Neural progenitor cell (in vitro differentiated cells): Measurements from ENCODE around the gene AUTS2. TPM values are rescaled to one million over a fixed set of nuclear protein-coding genes. Genes with fewer than 3 reads are reported as not detected.

Experiments used
- DNase-seq: peaks from one replicate; pipeline ENCODE4 v3.0.0-alpha.2; 2016; ENCODE audit warnings: low spot score
- H2AFZ ChIP-seq: fragments of 200-600 bp; sonication (generic); replicated peaks from 2 replicates; pipeline ENCODE4 v1.6.1; 2016; ENCODE audit warnings: antibody characterized with exemption
- H3F3A ChIP-seq: fragments of 200-600 bp; sonication (generic); 2 replicates; pipeline ENCODE4 v1.6.1; 2016; ENCODE audit warnings: antibody characterized with exemption, low read depth
- H3K27ac ChIP-seq: fragments of 200-600 bp; sonication (generic); 2 replicates; pipeline ENCODE4 v1.5.1; 2016; ENCODE audit warnings: mild to moderate bottlenecking
- H3K27me3 ChIP-seq: fragments of 200-600 bp; sonication (generic); 2 replicates; pipeline ENCODE4 v1.6.1; 2016; ENCODE audit warnings: mild to moderate bottlenecking, moderate library complexity
- H3K36me3 ChIP-seq: fragments of 200-600 bp; sonication (generic); 2 replicates; pipeline ENCODE4 v1.5.1; 2016
- H3K4me1 ChIP-seq: fragments of 200-600 bp; sonication (generic); 2 replicates; pipeline ENCODE4 v1.6.1; 2016; ENCODE audit warnings: mixed run types
- H3K4me2 ChIP-seq: fragments of 200-600 bp; sonication (generic); 2 replicates; pipeline ENCODE4 v1.6.1; 2016
- H3K4me3 ChIP-seq: fragments of 200-600 bp; sonication (generic); 2 replicates; pipeline ENCODE4 v1.5.1; 2016
- H3K79me2 ChIP-seq: fragments of 200-600 bp; sonication (generic); 2 replicates; pipeline ENCODE4 v1.6.1; 2016; ENCODE audit warnings: low read depth
- H3K9ac ChIP-seq: fragments of 200-600 bp; sonication (generic); 2 replicates; pipeline ENCODE4 v1.6.1; 2016
- H3K9me3 ChIP-seq: fragments of 200-600 bp; sonication (generic); 2 replicates; pipeline ENCODE4 v1.5.1; 2016; ENCODE audit warnings: low read depth
- H4K20me1 ChIP-seq: fragments of 200-600 bp; sonication (generic); 2 replicates; pipeline ENCODE4 v1.6.1; 2016; ENCODE audit warnings: low read depth
- H3K27ac Mint-ChIP-seq: 3 replicates; pipeline ENCODE4 v1.8.0; 2021; ENCODE audit warnings: mixed read lengths
- H3K27me3 Mint-ChIP-seq: 2 replicates; pipeline ENCODE4 v1.8.0; 2022; ENCODE audit warnings: low read depth, mild to moderate bottlenecking, inconsistent platforms, moderate library complexity, mixed read lengths; ENCODE audit not compliant: insufficient read depth
- H3K36me3 Mint-ChIP-seq: 3 replicates; pipeline ENCODE4 v1.8.0; 2021; ENCODE audit warnings: mixed read lengths
- H3K4me1 Mint-ChIP-seq: 3 replicates; pipeline ENCODE4 v1.8.0; 2021; ENCODE audit warnings: mixed read lengths
- H3K4me3 Mint-ChIP-seq: 3 replicates; pipeline ENCODE4 v1.8.0; 2021; ENCODE audit warnings: mild to moderate bottlenecking, moderate library complexity, mixed read lengths
- H3K9me3 Mint-ChIP-seq: 3 replicates; pipeline ENCODE4 v1.8.0; 2020; ENCODE audit warnings: mixed read lengths
- EZH2 ChIP-seq: fragments of 200-600 bp; sonication (generic); IDR thresholded peaks from 2 replicates; pipeline ENCODE4 v1.6.1; 2017; ENCODE audit warnings: antibody characterized with exemption, mild to moderate bottlenecking, moderate library complexity
- EZH2phosphoT487 ChIP-seq: fragments of 200-600 bp; sonication (generic); IDR thresholded peaks from 2 replicates; pipeline ENCODE4 v1.6.1; 2017; ENCODE audit warnings: antibody characterized with exemption
- total RNA-seq: library from RNA; depleted of rRNA; stranded (reverse); fragments of >200 nt; gene quantifications from 2 replicates; pipeline ENCODE4 v1.2.3, GENCODE V29; 2015; ENCODE audit warnings: low replicate concordance
- TF ChIP-seq, protein P1 (sequence below): fragments of 200-600 bp; sonication (generic); IDR thresholded peaks from 2 replicates; pipeline ENCODE4 v1.5.1; 2017; ENCODE audit warnings: antibody characterized with exemption, mild to moderate bottlenecking

Gene AUTS2
- total RNA-seq, 1 donor from 2014 or later = 50.0 TPM

DNA sequence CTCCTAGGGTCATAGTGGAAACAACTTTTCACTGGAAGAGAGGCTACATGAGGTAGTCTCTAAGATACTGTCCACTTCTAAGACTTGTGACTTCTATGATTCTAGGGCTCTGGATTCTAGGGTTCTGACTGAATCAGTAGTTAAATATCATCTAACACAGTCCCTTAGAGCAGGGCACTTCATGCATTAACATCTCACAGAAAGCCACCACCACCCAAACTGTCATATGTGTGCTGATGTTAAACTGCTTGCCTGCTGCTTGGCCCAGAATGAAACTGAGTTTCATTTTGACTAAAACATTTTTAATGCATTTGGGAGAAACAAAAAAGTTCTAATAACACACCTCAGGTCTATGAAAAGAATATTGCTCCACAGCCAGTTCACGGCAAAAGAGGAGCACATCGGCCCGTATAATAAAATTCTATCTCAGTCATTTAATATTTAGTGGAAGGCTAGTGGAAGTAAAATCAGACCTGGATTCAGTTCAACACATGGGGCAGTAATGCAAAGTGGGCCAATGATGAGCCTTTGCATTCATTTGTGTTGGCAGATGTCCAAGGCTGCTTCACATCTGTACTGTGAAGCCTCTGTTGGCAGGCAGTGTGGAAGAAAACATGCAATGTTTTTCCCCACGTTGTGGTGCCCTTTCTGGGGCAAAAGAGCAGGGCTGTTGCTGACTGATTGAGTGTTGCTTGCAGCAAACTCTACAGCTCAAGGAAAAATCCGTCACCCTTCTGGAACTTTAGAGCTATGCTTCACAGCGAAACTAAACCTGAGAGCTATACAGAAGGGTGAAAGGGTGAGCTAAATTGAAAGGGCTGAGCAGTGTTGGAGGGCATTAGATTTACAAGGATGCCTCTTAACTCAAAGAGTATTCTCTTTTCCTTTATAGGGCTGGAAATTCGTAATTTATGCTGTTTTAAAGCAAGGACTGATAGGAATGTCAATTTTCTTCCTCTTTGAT lies 33.5 kb upstream of the AUTS2 start:
- Histone ChIP-seq H3K4me1 (no peaks in the 10 kb centered on the region), H3K4me2 (no peak overlapping the region), H4K20me1 (no peaks in the 10 kb centered on the region), H3K27me3 (no peaks in the 10 kb centered on the region), H3K36me3 (no peaks in the 10 kb centered on the region), H3K9ac (no peak overlapping the region), H3K4me3 (no peak overlapping the region), H3F3A (no peaks in the 10 kb centered on the region), H3K27ac (no peak overlapping the region), H2AFZ (no peak overlapping the region), H3K9me3 (no peaks in the 10 kb centered on the region), H3K79me2 (no peaks in the 10 kb centered on the region)
- H3K36me3 Mint-ChIP-seq = no peaks in the 10 kb centered on the region
- DNase-seq = no peak
- no peaks in the 10 kb centered on the region for H3K9me3 Mint-ChIP-seq
- TF ChIP-seq EZH2phosphoT487 (no peak), EZH2 (no peak)
- TF ChIP-seq, protein P1, sequence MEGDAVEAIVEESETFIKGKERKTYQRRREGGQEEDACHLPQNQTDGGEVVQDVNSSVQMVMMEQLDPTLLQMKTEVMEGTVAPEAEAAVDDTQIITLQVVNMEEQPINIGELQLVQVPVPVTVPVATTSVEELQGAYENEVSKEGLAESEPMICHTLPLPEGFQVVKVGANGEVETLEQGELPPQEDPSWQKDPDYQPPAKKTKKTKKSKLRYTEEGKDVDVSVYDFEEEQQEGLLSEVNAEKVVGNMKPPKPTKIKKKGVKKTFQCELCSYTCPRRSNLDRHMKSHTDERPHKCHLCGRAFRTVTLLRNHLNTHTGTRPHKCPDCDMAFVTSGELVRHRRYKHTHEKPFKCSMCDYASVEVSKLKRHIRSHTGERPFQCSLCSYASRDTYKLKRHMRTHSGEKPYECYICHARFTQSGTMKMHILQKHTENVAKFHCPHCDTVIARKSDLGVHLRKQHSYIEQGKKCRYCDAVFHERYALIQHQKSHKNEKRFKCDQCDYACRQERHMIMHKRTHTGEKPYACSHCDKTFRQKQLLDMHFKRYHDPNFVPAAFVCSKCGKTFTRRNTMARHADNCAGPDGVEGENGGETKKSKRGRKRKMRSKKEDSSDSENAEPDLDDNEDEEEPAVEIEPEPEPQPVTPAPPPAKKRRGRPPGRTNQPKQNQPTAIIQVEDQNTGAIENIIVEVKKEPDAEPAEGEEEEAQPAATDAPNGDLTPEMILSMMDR = no peak
- no peaks in the 10 kb centered on the region for H3K27me3 Mint-ChIP-seq
- peak overlapping the region; percentile 60 for H3K27ac Mint-ChIP-seq
- H3K4me1 Mint-ChIP-seq = peaks cover 16% of the 10 kb centered on the region
- H3K4me3 Mint-ChIP-seq = no peak overlapping the region

DNA sequence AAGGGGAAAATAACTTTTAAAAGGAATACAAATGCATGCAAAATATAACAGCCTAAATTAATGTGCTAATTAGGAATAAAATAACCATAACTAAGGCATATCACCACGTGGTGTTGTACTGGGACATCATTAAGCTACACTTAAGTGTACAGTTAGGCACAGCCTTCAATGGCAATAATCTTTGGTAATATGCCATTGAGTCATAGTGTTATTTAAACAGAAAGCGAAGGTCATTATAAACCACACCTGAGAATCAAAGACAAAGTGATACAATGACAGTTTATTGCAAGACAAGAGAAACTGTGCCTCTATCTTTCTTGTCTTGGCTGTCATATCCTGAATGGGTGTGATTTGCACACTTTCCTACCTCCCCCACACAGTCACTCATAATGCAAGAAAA lies 30.5 kb upstream of the AUTS2 start:
- Histone ChIP-seq H3K9ac (no peak overlapping the region), H3K27me3 (no peaks in the 10 kb centered on the region), H3K4me3 (no peak overlapping the region), H3K79me2 (no peaks in the 10 kb centered on the region), H3K4me1 (no peaks in the 10 kb centered on the region), H4K20me1 (no peaks in the 10 kb centered on the region), H2AFZ (no peak overlapping the region), H3K4me2 (no peak overlapping the region), H3F3A (no peaks in the 10 kb centered on the region), H3K27ac (no peak overlapping the region), H3K9me3 (no peaks in the 10 kb centered on the region), H3K36me3 (no peaks in the 10 kb centered on the region)
- no peaks in the 10 kb centered on the region for H3K9me3 Mint-ChIP-seq
- peaks cover 6% of the 10 kb centered on the region for H3K4me1 Mint-ChIP-seq
- TF ChIP-seq, protein P1 = no peak
- no peak for TF ChIP-seq EZH2
- H3K27ac Mint-ChIP-seq = no peak overlapping the region
- no peak overlapping the region for H3K4me3 Mint-ChIP-seq
- H3K36me3 Mint-ChIP-seq = no peaks in the 10 kb centered on the region
- H3K27me3 Mint-ChIP-seq = no peaks in the 10 kb centered on the region
- DNase-seq = no peak

DNA sequence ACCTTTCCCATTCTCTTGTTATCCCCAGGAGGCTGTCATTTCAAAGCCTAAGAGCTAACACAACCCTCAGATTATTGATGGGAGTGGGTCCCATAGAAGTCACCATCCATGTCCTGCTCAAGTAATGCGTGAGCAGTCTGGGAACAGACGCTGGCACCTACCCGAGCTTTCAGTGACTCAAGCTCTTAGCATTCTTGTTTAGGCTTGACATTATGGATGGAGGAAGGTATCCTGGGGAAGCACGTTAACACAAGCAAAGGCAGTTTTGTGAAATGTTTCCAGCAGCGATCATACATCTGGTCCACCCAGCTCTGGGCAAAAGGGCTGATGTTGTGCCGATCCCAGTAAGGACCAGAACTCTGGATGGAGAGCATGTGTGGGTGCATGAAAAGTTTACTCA lies 30.0 kb upstream of the AUTS2 start:
- H3K27me3 ChIP-seq = no peaks in the 10 kb centered on the region
- no peak overlapping the region for H3K9ac ChIP-seq
- DNase-seq = no peak
- H3K36me3 ChIP-seq = no peaks in the 10 kb centered on the region
- Mint-ChIP-seq H3K36me3 (no peaks in the 10 kb centered on the region), H3K27me3 (no peaks in the 10 kb centered on the region), H3K27ac (no peak overlapping the region), H3K4me1 (peaks cover 6% of the 10 kb centered on the region), H3K4me3 (no peak overlapping the region), H3K9me3 (no peaks in the 10 kb centered on the region)
- H3K27ac ChIP-seq = no peak overlapping the region
- no peak for TF ChIP-seq EZH2
- TF ChIP-seq, protein P1 = no peak
- no peak for TF ChIP-seq EZH2phosphoT487
- H3K9me3 ChIP-seq = no peaks in the 10 kb centered on the region
- H3K4me3 ChIP-seq = no peak overlapping the region
- H4K20me1 ChIP-seq = no peaks in the 10 kb centered on the region
- no peaks in the 10 kb centered on the region for H3K4me1 ChIP-seq
- no peaks in the 10 kb centered on the region for H3F3A ChIP-seq
- H2AFZ ChIP-seq = no peak overlapping the region
- no peaks in the 10 kb centered on the region for H3K79me2 ChIP-seq
- H3K4me2 ChIP-seq = no peak overlapping the region
